HG02840 (cell line): ENCODE data around the gene HERPUD1.
"Not testable (repeated sequence)": the region's sequence is repeated elsewhere in the genome, so short reads cannot be mapped to it uniquely, and the experiment has no call there.

Experiments
- ATAC-seq: cut with Tn5 transposase; IDR thresholded peaks from one replicate; pipeline ENCODE4 v1.9.1; 2021; ENCODE audit warnings: mild to moderate bottlenecking, moderate library complexity, moderate number of reproducible peaks; ENCODE audit not compliant: unreplicated experiment, low FRiP score

The HERPUD1 gene

GRCh38 chr16:56990407-56991286 is 58.7 kb downstream of the HERPUD1 start:
- ATAC-seq, result no peak

DNA sequence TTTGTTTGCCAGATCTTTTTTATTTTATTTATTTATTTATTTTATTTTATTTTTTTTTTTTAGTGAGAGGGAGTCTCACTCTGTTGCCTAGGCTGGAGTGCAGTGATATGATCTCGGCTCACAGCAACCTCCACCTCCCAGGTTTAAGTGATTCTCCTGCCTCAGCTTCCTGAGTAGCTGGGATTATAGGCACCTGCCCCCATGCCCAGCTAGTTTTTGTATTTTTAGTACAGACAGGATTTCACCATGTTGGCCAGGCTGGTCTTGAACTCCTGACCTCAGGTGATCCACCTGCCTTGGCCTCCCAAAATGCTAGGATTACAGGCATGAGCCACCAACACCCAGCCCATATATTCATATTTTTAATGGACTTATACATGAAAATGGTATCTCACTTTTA is 60.5 kb downstream of the HERPUD1 start:
- not testable (repeated sequence) for ATAC-seq

- ATAC-seq, result no peak
These were observed 61.3 kb downstream of the HERPUD1 start for GRCh38 chr16:56993204-56993603.

DNA sequence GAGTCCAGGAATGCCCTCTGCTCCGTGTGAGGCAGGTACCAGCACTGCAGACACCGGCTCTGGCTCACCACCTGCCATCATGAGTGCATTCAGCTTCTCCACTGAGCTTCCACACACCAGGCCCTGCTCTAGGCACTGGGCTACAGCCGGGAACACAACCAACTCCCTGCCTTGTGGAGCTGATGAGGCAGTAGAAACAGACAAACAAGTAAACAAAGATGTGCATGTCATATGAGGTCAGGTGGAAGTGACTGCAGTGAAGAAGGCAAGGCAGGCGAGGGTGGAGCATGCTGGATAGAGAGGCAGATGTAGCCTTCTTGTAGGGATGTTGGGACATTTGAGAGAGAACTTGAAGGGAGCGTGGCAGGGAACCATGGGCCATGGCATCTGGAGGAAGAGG is 62.4 kb downstream of the HERPUD1 start:
- ATAC-seq, result no peak
